Measurements from ENCODE around the gene GTPBP2. TPM values are rescaled to one million over a fixed set of nuclear protein-coding genes. Genes with fewer than 3 reads are reported as not detected.
A peak's percentile ranks its signal among the peaks of the same experiment; 100 is the strongest.

GTPBP2 gene
- total and polyA plus RNA-seq, 10 donors: 29.6 to 100 (median 59.9) TPM

DNA sequence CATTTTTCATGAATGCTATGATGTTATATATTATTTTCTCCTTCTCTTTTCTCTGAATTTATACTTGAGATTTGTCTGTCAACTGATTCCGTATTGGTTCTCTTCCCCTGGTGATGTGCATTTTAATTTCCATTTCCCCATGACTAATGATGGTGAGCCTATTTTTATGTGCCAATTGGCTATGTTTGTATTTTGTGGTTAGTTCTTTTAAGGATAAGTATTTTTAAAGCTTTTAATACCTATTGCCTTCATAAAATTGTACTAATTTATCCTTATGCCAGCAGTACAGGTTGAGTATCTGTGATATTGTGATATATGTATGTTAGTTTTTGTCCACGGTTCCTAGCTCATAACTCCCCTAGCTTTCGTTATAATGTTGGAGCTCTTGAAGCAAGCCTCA is 50.3 kb downstream of the GTPBP2 start:
- H3K4me1 ChIP-seq: peaks cover 26 to 52% (median 45%) of the 10 kb centered on the region in 6 donors
- peaks cover 0 to 22% (median 10%) of the 10 kb centered on the region in 6 donors for H3K36me3 ChIP-seq
- WGBS, 5 donors: 88 to 94% (median 92%) methylated on average over 3 of the region's 3 CpGs
- TF ChIP-seq POLR2A (IDR thresholded peaks at IDR 0.05): no peak
- TF ChIP-seq, protein P1, sequence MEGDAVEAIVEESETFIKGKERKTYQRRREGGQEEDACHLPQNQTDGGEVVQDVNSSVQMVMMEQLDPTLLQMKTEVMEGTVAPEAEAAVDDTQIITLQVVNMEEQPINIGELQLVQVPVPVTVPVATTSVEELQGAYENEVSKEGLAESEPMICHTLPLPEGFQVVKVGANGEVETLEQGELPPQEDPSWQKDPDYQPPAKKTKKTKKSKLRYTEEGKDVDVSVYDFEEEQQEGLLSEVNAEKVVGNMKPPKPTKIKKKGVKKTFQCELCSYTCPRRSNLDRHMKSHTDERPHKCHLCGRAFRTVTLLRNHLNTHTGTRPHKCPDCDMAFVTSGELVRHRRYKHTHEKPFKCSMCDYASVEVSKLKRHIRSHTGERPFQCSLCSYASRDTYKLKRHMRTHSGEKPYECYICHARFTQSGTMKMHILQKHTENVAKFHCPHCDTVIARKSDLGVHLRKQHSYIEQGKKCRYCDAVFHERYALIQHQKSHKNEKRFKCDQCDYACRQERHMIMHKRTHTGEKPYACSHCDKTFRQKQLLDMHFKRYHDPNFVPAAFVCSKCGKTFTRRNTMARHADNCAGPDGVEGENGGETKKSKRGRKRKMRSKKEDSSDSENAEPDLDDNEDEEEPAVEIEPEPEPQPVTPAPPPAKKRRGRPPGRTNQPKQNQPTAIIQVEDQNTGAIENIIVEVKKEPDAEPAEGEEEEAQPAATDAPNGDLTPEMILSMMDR (IDR thresholded peaks at IDR 0.05 in 8 of 11, conservative IDR thresholded peaks at IDR 0.05 in 3 of 11): no peak
- TF ChIP-seq POLR2AphosphoS5 (IDR thresholded peaks at IDR 0.05): no peak
- no peaks in the 10 kb centered on the region for H3K9me3 ChIP-seq
- H3K27me3 ChIP-seq (replicated peaks in 1 of 7): no peaks in the 10 kb centered on the region
- no peak for DNase-seq
- no peak overlapping the region for H3K27ac ChIP-seq
- H3K4me3 ChIP-seq: no peak overlapping the region
- intact Hi-C loops (cut with DNase I; ENCODE audit: low total_unique reads): no loop called here

- DNase-seq: peak; percentile 98
- intact Hi-C loops (cut with DNase I; ENCODE audit: low total_unique reads): no loop called here
- TF ChIP-seq, protein P1 (IDR thresholded peaks at IDR 0.05 in 8 of 11, conservative IDR thresholded peaks at IDR 0.05 in 3 of 11): peak in 4 of 11 experiments; percentile 4 to 47 (median 29)
- peak; percentile 95 to 99 (median 97) for TF ChIP-seq POLR2AphosphoS5 (IDR thresholded peaks at IDR 0.05)
- TF ChIP-seq POLR2A (IDR thresholded peaks at IDR 0.05): peak; percentile 75 to 89 (median 82)
- H3K9me3 ChIP-seq: no peaks in the 10 kb centered on the region
- H3K27ac ChIP-seq: peak within 1 kb of the TSS; percentile 43 to 90 (median 80)
- peak within 1 kb of the TSS; percentile 88 to 100 (median 98) for H3K4me3 ChIP-seq
- peaks cover 26 to 56% (median 46%) of the 10 kb centered on the region in 6 donors for H3K4me1 ChIP-seq
- H3K36me3 ChIP-seq: peaks cover 0 to 27% (median 16%) of the 10 kb centered on the region in 6 donors
- H3K27me3 ChIP-seq (replicated peaks in 1 of 7): no peaks in the 10 kb centered on the region
- WGBS, 5 donors: 1 to 2% (median 1%) methylated on average over 35 to 76 of the region's 76 CpGs
Measured at GRCh38 chr6:43575772-43576551, 53.1 kb downstream of the GTPBP2 start, which contains the start of the genes POLH and XPO5. POLH (plus strand) TSS chr6:43576185; CDS start chr6:43582320, 6,135 bp downstream. XPO5 (minus strand) TSS chr6:43576038; CDS start chr6:43575864, 174 bp downstream.

DNA sequence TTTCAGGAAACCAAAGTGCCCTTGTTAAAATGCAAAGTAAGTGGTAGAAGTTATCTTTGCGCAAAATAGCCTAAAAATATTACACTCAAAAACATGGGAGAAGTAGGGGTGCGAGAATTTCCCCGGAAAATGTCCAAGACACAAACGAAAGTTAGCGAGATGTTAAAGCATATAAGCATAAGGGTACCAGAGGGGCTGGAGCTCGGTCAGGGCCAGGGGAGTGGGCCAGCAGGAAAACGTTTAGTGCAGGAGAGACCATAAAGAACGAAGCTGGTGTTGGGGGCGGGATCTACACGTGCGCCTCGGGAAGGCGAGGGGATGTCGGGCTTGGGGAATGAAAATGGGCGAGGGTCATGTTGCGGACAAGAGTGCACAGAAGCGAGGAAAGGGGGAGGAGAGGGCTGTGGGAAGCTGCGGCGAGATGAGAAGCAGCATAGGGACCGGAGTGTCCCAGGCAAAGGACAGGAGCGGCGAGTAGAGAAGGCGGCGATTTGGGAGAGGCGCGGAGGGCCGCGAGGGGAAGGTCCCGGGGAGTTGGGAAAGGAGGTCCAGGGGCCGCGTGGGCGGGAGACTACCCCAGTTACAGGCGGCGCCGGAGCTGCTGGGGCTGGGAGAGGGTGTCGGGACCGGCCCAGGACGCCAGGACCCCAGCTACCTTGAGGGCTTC is 53.8 kb downstream of the GTPBP2 start:
- no peak for TF ChIP-seq POLR2A (IDR thresholded peaks at IDR 0.05)
- TF ChIP-seq, protein P1 (IDR thresholded peaks at IDR 0.05 in 8 of 11, conservative IDR thresholded peaks at IDR 0.05 in 3 of 11): no peak
- no peak for TF ChIP-seq POLR2AphosphoS5 (IDR thresholded peaks at IDR 0.05)
- Histone ChIP-seq H3K9me3 (no peaks in the 10 kb centered on the region), H3K4me1 (peaks cover 26 to 56% (median 46%) of the 10 kb centered on the region in 6 donors), H3K27me3 (replicated peaks in 1 of 7) (no peaks in the 10 kb centered on the region), H3K27ac (peak overlapping the region in 7 of 8 donors; percentile 64 to 90 (median 81)), H3K4me3 (peak overlapping the region; percentile 88 to 100 (median 98)), H3K36me3 (peaks cover 0 to 34% (median 23%) of the 10 kb centered on the region in 6 donors)
- no peak for DNase-seq
- intact Hi-C loops (cut with DNase I; ENCODE audit: low total_unique reads): no loop called here
- 0 to 1% (median 0%) methylated on average over 36 to 38 of the region's 38 CpGs for WGBS, 5 donors
